ENCODE measurements around the gene ZNF213.
A peak's percentile ranks its signal among the peaks of the same experiment; 100 is the strongest.

The ZNF213 gene

GRCh38 chr16:3155181-3155580 is 20.4 kb downstream of the ZNF213 start:
- Histone ChIP-seq H2BK12ac (ENCODE audit: low read length in 2 of 2) (no peak overlapping the region), H2AFZ (ENCODE audit: low read depth, low read length) (no peak overlapping the region), H2BK15ac (ENCODE audit: low read depth, poor library complexity, severe bottlenecking) (no peak overlapping the region), H2AK5ac (ENCODE audit: low read length, severe bottlenecking) (no peak overlapping the region), H3K79me1 (replicated peaks; ENCODE audit: low read length, poor library complexity, severe bottlenecking) (no peaks in the 10 kb centered on the region), H4K91ac (ENCODE audit: low read length) (no peak overlapping the region), H2BK5ac (ENCODE audit: low read depth, low read length, poor library complexity, severe bottlenecking) (no peak overlapping the region), H3K4me3 (ENCODE audit: insufficient read depth in 1 of 2, low read depth in 1 of 2, low read length in 2 of 2) (no peak overlapping the region), H4K8ac (ENCODE audit: low read length) (no peak overlapping the region), H3K9ac (ENCODE audit: low read length) (no peak overlapping the region), H3K27ac (ENCODE audit: low read length, poor library complexity, severe bottlenecking) (no peak overlapping the region), H3K18ac (ENCODE audit: low read depth in 1 of 2, low read length in 2 of 2) (no peak overlapping the region), H3K14ac (ENCODE audit: low read length in 2 of 2) (no peak overlapping the region), H3K4me1 (ENCODE audit: control insufficient read depth, insufficient read depth, low read depth, low read length) (peaks cover 25% of the 10 kb centered on the region), H3K4me2 (ENCODE audit: low read length, poor library complexity, severe bottlenecking) (no peak overlapping the region), H3K36me3 (ENCODE audit: control insufficient read depth in 1 of 2, insufficient read depth in 2 of 2, low read depth in 1 of 2, low read length in 2 of 2) (no peaks in the 10 kb centered on the region), H2BK120ac (ENCODE audit: low read depth, low read length) (no peak overlapping the region), H3K9me3 (ENCODE audit: control insufficient read depth, low read length) (no peaks in the 10 kb centered on the region), H3K27me3 (ENCODE audit: control insufficient read depth in 1 of 2, insufficient read depth in 1 of 2, low read length in 2 of 2) (no peaks in the 10 kb centered on the region), H3K23ac (ENCODE audit: low read length in 2 of 2) (no peak overlapping the region), H3K4ac (ENCODE audit: low read depth in 1 of 2, low read length in 2 of 2) (no peak overlapping the region)
- WGBS: 88% methylated on average over 2 of the region's 2 CpGs
- no peak for DNase-seq

DNA sequence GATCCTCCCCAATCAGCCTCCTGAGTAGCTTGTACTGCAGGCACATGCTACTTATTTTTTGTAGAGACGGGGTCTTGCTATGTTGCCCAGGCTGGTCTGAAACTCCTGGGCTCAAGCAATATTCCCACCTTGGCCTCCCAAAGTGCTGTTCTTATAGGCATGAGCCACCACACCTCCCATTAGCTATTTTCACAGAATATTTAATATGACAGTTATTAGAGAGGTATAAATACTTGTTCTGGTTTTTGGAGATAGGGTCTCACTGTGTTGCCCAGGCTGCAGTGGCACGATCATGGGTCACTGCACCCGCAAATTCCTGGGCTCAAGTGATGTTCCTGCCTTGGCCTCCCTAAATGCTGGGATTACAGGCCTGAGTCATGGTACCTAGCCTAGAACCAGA is 21.1 kb downstream of the ZNF213 start:
- H3K27me3 ChIP-seq (ENCODE audit: control insufficient read depth in 1 of 2, insufficient read depth in 1 of 2, low read length in 2 of 2): no peaks in the 10 kb centered on the region
- WGBS: 92% methylated on average over 3 of the region's 3 CpGs
- no peaks in the 10 kb centered on the region for H3K36me3 ChIP-seq (ENCODE audit: control insufficient read depth in 1 of 2, insufficient read depth in 2 of 2, low read depth in 1 of 2, low read length in 2 of 2)
- H2AK5ac ChIP-seq (ENCODE audit: low read length, severe bottlenecking): no peak overlapping the region
- H3K4me2 ChIP-seq (ENCODE audit: low read length, poor library complexity, severe bottlenecking): no peak overlapping the region
- no peak overlapping the region for H2BK12ac ChIP-seq (ENCODE audit: low read length in 2 of 2)
- H3K18ac ChIP-seq (ENCODE audit: low read depth in 1 of 2, low read length in 2 of 2): no peak overlapping the region
- H3K9ac ChIP-seq (ENCODE audit: low read length): no peak overlapping the region
- peaks cover 23% of the 10 kb centered on the region for H3K4me1 ChIP-seq (ENCODE audit: control insufficient read depth, insufficient read depth, low read depth, low read length)
- no peak overlapping the region for H4K8ac ChIP-seq (ENCODE audit: low read length)
- DNase-seq: no peak
- no peaks in the 10 kb centered on the region for H3K79me1 ChIP-seq (replicated peaks; ENCODE audit: low read length, poor library complexity, severe bottlenecking)
- no peak overlapping the region for H4K91ac ChIP-seq (ENCODE audit: low read length)
- no peak overlapping the region for H2BK5ac ChIP-seq (ENCODE audit: low read depth, low read length, poor library complexity, severe bottlenecking)
- H2BK120ac ChIP-seq (ENCODE audit: low read depth, low read length): no peak overlapping the region
- H3K14ac ChIP-seq (ENCODE audit: low read length in 2 of 2): no peak overlapping the region
- no peak overlapping the region for H2AFZ ChIP-seq (ENCODE audit: low read depth, low read length)
- no peak overlapping the region for H3K27ac ChIP-seq (ENCODE audit: low read length, poor library complexity, severe bottlenecking)
- no peak overlapping the region for H3K23ac ChIP-seq (ENCODE audit: low read length in 2 of 2)
- no peak overlapping the region for H3K4me3 ChIP-seq (ENCODE audit: insufficient read depth in 1 of 2, low read depth in 1 of 2, low read length in 2 of 2)
- H3K9me3 ChIP-seq (ENCODE audit: control insufficient read depth, low read length): no peaks in the 10 kb centered on the region
- H2BK15ac ChIP-seq (ENCODE audit: low read depth, poor library complexity, severe bottlenecking): no peak overlapping the region
- H3K4ac ChIP-seq (ENCODE audit: low read depth in 1 of 2, low read length in 2 of 2): no peak overlapping the region

DNA sequence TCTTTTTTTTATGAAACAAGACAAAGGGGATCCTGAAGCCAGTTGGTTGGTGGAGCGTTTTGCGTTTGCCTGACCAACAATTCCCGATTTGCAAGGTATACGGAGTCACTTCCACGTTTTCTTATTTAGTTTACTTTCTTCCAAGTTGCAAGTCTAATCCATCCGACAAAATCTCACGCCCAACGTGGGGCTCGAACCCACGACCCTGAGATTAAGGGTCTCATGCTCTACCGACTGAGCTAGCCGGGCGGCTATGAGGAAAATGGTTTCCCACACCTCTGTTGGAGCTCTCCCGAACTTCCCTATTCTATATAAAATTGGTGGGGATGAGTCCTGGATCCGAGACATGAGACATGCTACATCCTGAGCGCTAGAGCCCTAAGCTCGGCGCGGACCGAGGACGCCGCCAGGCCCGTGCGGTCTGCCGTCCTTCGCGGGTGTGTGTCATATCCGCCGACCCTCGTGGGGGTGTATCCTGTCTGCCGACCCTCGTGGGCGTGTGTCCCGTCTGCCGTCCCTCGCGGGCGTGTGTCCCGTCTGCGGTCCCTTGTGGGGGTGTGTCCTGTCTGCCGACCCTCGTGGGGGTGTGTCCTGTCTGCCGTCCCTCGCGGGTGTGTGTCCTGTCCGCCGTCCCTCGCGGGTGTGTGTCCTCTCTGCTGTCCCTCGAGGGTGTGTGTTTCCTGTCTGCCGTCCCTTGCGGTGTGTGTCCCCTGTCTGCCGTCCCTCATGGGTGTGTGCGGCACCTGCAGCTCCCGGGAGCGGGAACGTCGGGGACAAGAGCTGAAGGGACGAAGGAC is 22.6 kb downstream of the ZNF213 start:
- Histone ChIP-seq H3K14ac (ENCODE audit: low read length in 2 of 2) (peak overlapping the region in 1 of 2 experiments; percentile 13), H3K4me1 (ENCODE audit: control insufficient read depth, insufficient read depth, low read depth, low read length) (peaks cover 16% of the 10 kb centered on the region), H3K79me1 (replicated peaks; ENCODE audit: low read length, poor library complexity, severe bottlenecking) (no peaks in the 10 kb centered on the region), H2BK12ac (ENCODE audit: low read length in 2 of 2) (peak overlapping the region in 1 of 2 experiments; percentile 43), H3K4ac (ENCODE audit: low read depth in 1 of 2, low read length in 2 of 2) (peak overlapping the region in 1 of 2 experiments; percentile 1), H2BK15ac (ENCODE audit: low read depth, poor library complexity, severe bottlenecking) (no peak overlapping the region), H3K18ac (ENCODE audit: low read depth in 1 of 2, low read length in 2 of 2) (peak overlapping the region in 1 of 2 experiments; percentile 16), H2BK5ac (ENCODE audit: low read depth, low read length, poor library complexity, severe bottlenecking) (no peak overlapping the region), H4K91ac (ENCODE audit: low read length) (peak overlapping the region; percentile 76), H3K9ac (ENCODE audit: low read length) (peak overlapping the region; percentile 69), H2AK5ac (ENCODE audit: low read length, severe bottlenecking) (no peak overlapping the region), H3K4me3 (ENCODE audit: insufficient read depth in 1 of 2, low read depth in 1 of 2, low read length in 2 of 2) (peak overlapping the region; percentile 75 to 86), H3K36me3 (ENCODE audit: control insufficient read depth in 1 of 2, insufficient read depth in 2 of 2, low read depth in 1 of 2, low read length in 2 of 2) (no peaks in the 10 kb centered on the region), H3K23ac (ENCODE audit: low read length in 2 of 2) (peak overlapping the region in 1 of 2 experiments; percentile 29), H3K4me2 (ENCODE audit: low read length, poor library complexity, severe bottlenecking) (peak overlapping the region; percentile 98), H4K8ac (ENCODE audit: low read length) (no peak overlapping the region), H2BK120ac (ENCODE audit: low read depth, low read length) (no peak overlapping the region), H2AFZ (ENCODE audit: low read depth, low read length) (no peak overlapping the region), H3K9me3 (ENCODE audit: control insufficient read depth, low read length) (no peaks in the 10 kb centered on the region), H3K27me3 (ENCODE audit: control insufficient read depth in 1 of 2, insufficient read depth in 1 of 2, low read length in 2 of 2) (no peaks in the 10 kb centered on the region), H3K27ac (ENCODE audit: low read length, poor library complexity, severe bottlenecking) (peak overlapping the region; percentile 55)
- WGBS: under 1% methylated on average over 53 of the region's 59 CpGs
- DNase-seq: peak; percentile 95

DNA sequence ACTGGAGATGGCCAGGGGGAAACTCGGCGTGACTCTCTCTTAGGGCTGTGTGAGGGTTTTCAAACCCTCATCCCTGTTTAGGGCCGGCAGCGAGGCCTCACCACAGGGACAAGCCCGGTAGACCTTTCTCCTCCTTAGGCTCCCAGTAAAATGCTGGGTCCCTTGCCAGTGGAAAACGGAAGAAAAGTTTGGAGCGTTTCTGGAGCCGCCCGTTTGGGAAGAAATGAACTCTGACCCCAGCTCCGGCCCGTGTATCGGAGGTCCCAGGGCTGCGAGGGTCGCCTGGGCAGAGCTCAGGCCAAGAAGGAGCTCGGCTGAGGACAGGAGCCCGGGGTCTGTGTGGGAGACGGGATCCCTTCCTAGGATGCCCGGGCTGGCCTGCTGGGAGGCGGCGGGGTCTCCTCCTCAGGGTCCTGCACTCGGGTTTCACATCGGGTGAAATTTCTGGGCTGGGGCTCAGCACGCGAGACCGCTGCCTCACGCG is 23.2 kb downstream of the ZNF213 start:
- H3K79me1 ChIP-seq (replicated peaks; ENCODE audit: low read length, poor library complexity, severe bottlenecking): no peaks in the 10 kb centered on the region
- no peak overlapping the region for H2BK15ac ChIP-seq (ENCODE audit: low read depth, poor library complexity, severe bottlenecking)
- H3K4me3 ChIP-seq (ENCODE audit: insufficient read depth in 1 of 2, low read depth in 1 of 2, low read length in 2 of 2): peak overlapping the region; percentile 75 to 86
- peak overlapping the region; percentile 76 for H4K8ac ChIP-seq (ENCODE audit: low read length)
- no peaks in the 10 kb centered on the region for H3K27me3 ChIP-seq (ENCODE audit: control insufficient read depth in 1 of 2, insufficient read depth in 1 of 2, low read length in 2 of 2)
- H2BK5ac ChIP-seq (ENCODE audit: low read depth, low read length, poor library complexity, severe bottlenecking): no peak overlapping the region
- H3K27ac ChIP-seq (ENCODE audit: low read length, poor library complexity, severe bottlenecking): peak overlapping the region; percentile 55
- no peaks in the 10 kb centered on the region for H3K36me3 ChIP-seq (ENCODE audit: control insufficient read depth in 1 of 2, insufficient read depth in 2 of 2, low read depth in 1 of 2, low read length in 2 of 2)
- peak overlapping the region in 1 of 2 experiments; percentile 57 for H3K14ac ChIP-seq (ENCODE audit: low read length in 2 of 2)
- no peak overlapping the region for H2AK5ac ChIP-seq (ENCODE audit: low read length, severe bottlenecking)
- H3K18ac ChIP-seq (ENCODE audit: low read depth in 1 of 2, low read length in 2 of 2): peak overlapping the region; percentile 4 to 38
- H3K4me2 ChIP-seq (ENCODE audit: low read length, poor library complexity, severe bottlenecking): peak overlapping the region; percentile 98
- H3K4me1 ChIP-seq (ENCODE audit: control insufficient read depth, insufficient read depth, low read depth, low read length): peaks cover 13% of the 10 kb centered on the region
- peak overlapping the region in 1 of 2 experiments; percentile 89 for H3K23ac ChIP-seq (ENCODE audit: low read length in 2 of 2)
- no peak overlapping the region for H4K91ac ChIP-seq (ENCODE audit: low read length)
- WGBS: under 1% methylated on average over 27 of the region's 27 CpGs
- DNase-seq: peak; percentile 58
- peak overlapping the region in 1 of 2 experiments; percentile 25 for H3K4ac ChIP-seq (ENCODE audit: low read depth in 1 of 2, low read length in 2 of 2)
- peak overlapping the region; percentile 80 for H2AFZ ChIP-seq (ENCODE audit: low read depth, low read length)
- peak overlapping the region; percentile 69 for H3K9ac ChIP-seq (ENCODE audit: low read length)
- H2BK120ac ChIP-seq (ENCODE audit: low read depth, low read length): no peak overlapping the region
- no peaks in the 10 kb centered on the region for H3K9me3 ChIP-seq (ENCODE audit: control insufficient read depth, low read length)
- H2BK12ac ChIP-seq (ENCODE audit: low read length in 2 of 2): peak overlapping the region in 1 of 2 experiments; percentile 24

Data from mesenchymal stem cell (in vitro differentiated cells and primary cell).